BLaER1 treated with 17β-estradiol and CSF1 and Interleukin-3, amounts not matched to agents 10 nM and 100 nM (cell line): ENCODE measurements around the gene DGKI.

Experiments
- H3K27ac ChIP-seq, 11 experiments: shearing (Covaris generic); formaldehyde crosslinking; 2 replicates each; pipeline ENCODE4 v1.8.1; 2022
- H3K27me3 ChIP-seq, 11 experiments: shearing (Covaris generic); formaldehyde crosslinking; 2 replicates each; pipeline ENCODE4 v1.8.1; 2022
- H3K36me3 ChIP-seq, 11 experiments: shearing (Covaris generic); formaldehyde crosslinking; 2 replicates each; pipeline ENCODE4 v1.8.1; 2022
- H3K4me1 ChIP-seq, 10 experiments: shearing (Covaris generic); formaldehyde crosslinking; 2 replicates each; pipeline ENCODE4 v1.8.1; 2022
- H3K4me2 ChIP-seq, 11 experiments: shearing (Covaris generic); formaldehyde crosslinking; 2 replicates each; pipeline ENCODE4 v1.8.1; 2022
- H3K4me3 ChIP-seq, 10 experiments: shearing (Covaris generic); formaldehyde crosslinking; 2 replicates each; pipeline ENCODE4 v1.8.1; 2022
- H3K9ac ChIP-seq, 11 experiments: shearing (Covaris generic); formaldehyde crosslinking; 2 replicates each; pipeline ENCODE4 v1.8.1; 2022
- H3K9me3 ChIP-seq, 11 experiments: shearing (Covaris generic); formaldehyde crosslinking; replicated peaks in 1 of 11; 2 replicates each; pipeline ENCODE4 v1.8.1; 2022
- H4K20me1 ChIP-seq, 11 experiments: shearing (Covaris generic); formaldehyde crosslinking; 2 replicates each; pipeline ENCODE4 v1.8.1; 2022
- Cebpa-rat ChIP-seq, 11 experiments: shearing (Covaris generic); IDR thresholded peaks; 2 replicates each; pipeline ENCODE4 v1.8.1; 2022

The DGKI gene

DNA sequence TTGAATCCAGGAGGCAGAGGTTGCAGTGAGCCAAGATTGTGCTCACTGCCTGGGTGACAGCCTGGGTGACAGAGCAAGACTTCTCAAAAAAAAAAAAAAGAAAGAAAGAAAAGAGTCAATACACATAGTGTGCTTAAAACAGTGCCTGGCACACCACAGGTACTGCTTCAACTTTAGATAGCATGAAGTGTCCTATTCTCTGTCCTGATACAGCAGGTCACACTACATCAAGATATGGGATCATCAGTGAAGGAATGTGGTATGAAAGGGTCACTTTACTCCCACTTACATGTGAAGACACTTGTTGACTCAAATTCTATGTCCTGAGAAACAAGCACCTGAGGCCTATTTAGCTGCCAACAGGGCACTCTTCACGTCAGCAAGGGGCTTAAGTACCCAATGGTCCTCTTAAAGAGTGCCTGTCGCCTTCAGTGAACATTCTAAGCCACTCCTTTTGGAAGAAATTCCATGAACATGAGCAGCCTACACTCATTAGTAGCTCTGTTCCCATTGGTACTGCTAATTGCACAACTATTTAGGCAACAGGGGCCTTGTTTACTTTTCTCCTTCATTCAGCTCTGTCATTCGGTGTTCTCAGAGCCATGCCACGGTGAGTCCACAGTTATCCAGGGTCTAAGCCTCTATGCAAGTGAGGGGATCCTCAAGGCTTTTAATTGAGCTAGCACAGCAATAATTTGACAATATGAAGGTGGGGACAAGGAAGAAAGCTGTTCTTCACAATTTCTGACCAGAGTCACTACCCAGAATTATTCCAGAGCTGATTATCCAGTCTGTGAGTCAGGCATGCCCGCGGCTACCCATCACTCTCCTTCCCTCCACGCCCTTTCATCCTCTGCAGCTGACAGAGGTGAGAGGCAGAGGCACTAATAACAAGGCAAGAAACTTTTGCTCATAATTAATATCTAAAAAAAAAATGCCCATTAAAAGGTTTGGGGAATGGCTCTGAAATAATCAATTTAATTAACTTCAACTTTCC, 446.6 kb downstream of the DGKI start:
- Histone ChIP-seq H3K4me2 (no peak overlapping the region), H3K27me3 (no peaks in the 10 kb centered on the region), H4K20me1 (no peaks in the 10 kb centered on the region), H3K9ac (no peak overlapping the region), H3K4me1 (0 out of 20 replicates have a peak, but pooled peaks cover 0 to 4% (median 0%) of the 10 kb centered on the region in 10 experiments), H3K4me3 (no peak overlapping the region), H3K36me3 (no peaks in the 10 kb centered on the region), H3K27ac (no peak overlapping the region), H3K9me3 (no peaks in the 10 kb centered on the region; a peak in 1 of 22 replicates)
- no peak for TF ChIP-seq Cebpa-rat (IDR thresholded peaks at IDR 0.05)

- TF ChIP-seq Cebpa-rat (IDR thresholded peaks at IDR 0.05) = no peak
- Histone ChIP-seq H3K27ac (no peak overlapping the region), H4K20me1 (no peaks in the 10 kb centered on the region), H3K4me1 (no peaks in the 10 kb centered on the region), H3K4me2 (no peak overlapping the region), H3K36me3 (no peaks in the 10 kb centered on the region), H3K4me3 (no peak overlapping the region), H3K27me3 (no peaks in the 10 kb centered on the region), H3K9me3 (no peaks in the 10 kb centered on the region; a peak in 1 of 22 replicates), H3K9ac (no peak overlapping the region)
Observed at GRCh38 chr7:137396051-137396450, 450.7 kb downstream of the DGKI start.

DNA sequence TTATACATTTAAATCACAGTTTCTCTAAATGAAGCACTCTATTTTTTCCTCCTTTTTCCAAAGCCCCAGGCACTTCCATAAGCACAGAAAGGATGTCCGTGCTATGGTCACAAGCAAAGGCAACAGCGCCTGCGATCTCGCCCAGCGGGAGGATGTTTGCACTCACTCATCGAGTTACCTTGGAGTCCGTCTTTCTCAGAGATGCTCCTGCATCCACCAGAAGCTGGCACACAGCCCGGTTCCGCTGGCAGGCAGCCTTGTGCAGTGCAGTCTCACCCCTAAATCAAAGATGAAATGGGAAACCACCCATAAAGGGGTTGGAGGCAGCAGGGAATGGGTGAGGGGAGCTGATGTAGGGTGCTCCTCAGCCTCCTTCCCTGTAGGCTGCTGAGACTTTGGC, 451.4 kb downstream of the DGKI start:
- no peak for TF ChIP-seq Cebpa-rat (IDR thresholded peaks at IDR 0.05)
- Histone ChIP-seq H3K27me3 (no peaks in the 10 kb centered on the region), H3K9me3 (no peaks in the 10 kb centered on the region; a peak in 1 of 22 replicates), H3K36me3 (no peaks in the 10 kb centered on the region), H3K27ac (no peak overlapping the region), H3K4me2 (no peak overlapping the region), H3K4me3 (no peak overlapping the region), H4K20me1 (no peaks in the 10 kb centered on the region), H3K4me1 (no peaks in the 10 kb centered on the region), H3K9ac (no peak overlapping the region)

DNA sequence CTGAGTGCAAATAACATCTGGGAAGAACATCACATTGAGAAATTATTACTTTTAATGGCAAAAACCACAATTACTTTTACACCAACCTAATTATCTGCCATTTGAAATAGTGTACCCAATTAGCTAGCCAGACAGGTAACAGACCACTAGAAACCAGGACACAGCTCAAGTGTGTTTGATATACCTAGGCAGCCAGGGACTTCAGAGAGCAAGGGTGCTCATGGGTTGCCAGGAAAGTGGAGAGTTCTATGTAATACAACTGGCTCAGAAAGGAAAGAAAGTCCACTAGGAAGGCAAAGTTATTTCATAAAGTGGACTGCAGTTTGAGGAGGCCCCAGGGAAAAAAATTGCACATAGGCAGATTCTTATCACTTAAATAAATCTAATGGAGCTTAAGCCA, 453.2 kb downstream of the DGKI start:
- H3K27me3 ChIP-seq = no peaks in the 10 kb centered on the region
- no peaks in the 10 kb centered on the region for H3K4me1 ChIP-seq
- H3K9me3 ChIP-seq = no peaks in the 10 kb centered on the region; a peak in 1 of 22 replicates
- no peaks in the 10 kb centered on the region for H3K36me3 ChIP-seq
- TF ChIP-seq Cebpa-rat (IDR thresholded peaks at IDR 0.05) = no peak
- no peak overlapping the region for H3K4me3 ChIP-seq
- H3K4me2 ChIP-seq = no peak overlapping the region
- H3K9ac ChIP-seq = no peak overlapping the region
- no peaks in the 10 kb centered on the region for H4K20me1 ChIP-seq
- H3K27ac ChIP-seq = no peak overlapping the region

DNA sequence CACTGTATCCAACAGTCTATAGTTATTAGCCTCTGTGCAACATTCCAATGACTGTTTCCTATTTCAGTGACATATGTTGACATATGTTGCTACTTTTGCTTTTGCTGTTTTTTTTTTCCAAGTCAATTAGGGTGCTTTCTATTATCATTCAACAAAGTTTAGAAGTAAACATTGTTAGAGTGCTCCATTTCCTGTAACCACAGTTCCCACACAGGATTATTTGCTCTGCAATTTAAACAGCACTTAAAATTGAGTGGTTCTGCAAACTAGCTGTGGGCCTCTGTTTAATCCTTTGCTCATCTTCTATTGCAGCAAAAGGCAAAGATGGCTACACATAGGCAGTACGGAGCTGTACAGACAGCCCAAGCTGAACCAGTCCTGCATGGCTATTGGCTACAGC, 456.7 kb downstream of the DGKI start:
- Histone ChIP-seq H4K20me1 (no peaks in the 10 kb centered on the region), H3K36me3 (no peaks in the 10 kb centered on the region), H3K9me3 (no peaks in the 10 kb centered on the region), H3K9ac (no peak overlapping the region), H3K4me1 (no peaks in the 10 kb centered on the region), H3K4me2 (no peak overlapping the region), H3K4me3 (no peak overlapping the region), H3K27ac (no peak overlapping the region), H3K27me3 (no peaks in the 10 kb centered on the region)
- TF ChIP-seq Cebpa-rat (IDR thresholded peaks at IDR 0.05) = no peak

GRCh38 chr7:137388916-137389315, 457.9 kb downstream of the DGKI start:
- no peaks in the 10 kb centered on the region for H3K27me3 ChIP-seq
- no peak overlapping the region for H3K4me2 ChIP-seq
- no peak overlapping the region for H3K27ac ChIP-seq
- TF ChIP-seq Cebpa-rat (IDR thresholded peaks at IDR 0.05) = no peak
- H4K20me1 ChIP-seq = no peaks in the 10 kb centered on the region
- H3K4me1 ChIP-seq = no peaks in the 10 kb centered on the region
- no peaks in the 10 kb centered on the region for H3K9me3 ChIP-seq
- no peaks in the 10 kb centered on the region for H3K36me3 ChIP-seq
- H3K4me3 ChIP-seq = no peak overlapping the region
- H3K9ac ChIP-seq = no peak overlapping the region

DNA sequence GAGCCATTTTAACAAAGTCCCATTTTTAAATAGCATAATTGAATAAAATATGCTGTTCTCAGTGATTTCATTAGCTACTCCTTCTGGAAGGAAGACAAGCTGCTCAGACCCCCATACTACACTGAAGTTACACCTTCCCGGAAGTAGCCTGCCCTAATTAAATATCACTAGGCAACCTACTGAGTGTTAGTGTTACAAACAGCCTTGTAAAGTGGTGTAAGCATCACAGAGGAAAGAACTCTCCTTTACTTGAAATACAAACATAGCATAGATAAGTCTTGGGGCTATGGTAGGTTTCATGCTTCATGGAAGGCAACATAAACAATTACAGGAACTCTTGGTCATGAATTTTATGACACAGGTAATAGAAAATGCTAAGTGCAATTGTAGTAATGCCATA, 459.8 kb downstream of the DGKI start:
- Histone ChIP-seq H4K20me1 (no peaks in the 10 kb centered on the region), H3K9me3 (no peaks in the 10 kb centered on the region), H3K27ac (no peak overlapping the region), H3K4me3 (no peak overlapping the region), H3K4me2 (no peak overlapping the region), H3K36me3 (no peaks in the 10 kb centered on the region), H3K27me3 (no peaks in the 10 kb centered on the region), H3K9ac (no peak overlapping the region), H3K4me1 (no peaks in the 10 kb centered on the region)
- TF ChIP-seq Cebpa-rat (IDR thresholded peaks at IDR 0.05) = no peak

DNA sequence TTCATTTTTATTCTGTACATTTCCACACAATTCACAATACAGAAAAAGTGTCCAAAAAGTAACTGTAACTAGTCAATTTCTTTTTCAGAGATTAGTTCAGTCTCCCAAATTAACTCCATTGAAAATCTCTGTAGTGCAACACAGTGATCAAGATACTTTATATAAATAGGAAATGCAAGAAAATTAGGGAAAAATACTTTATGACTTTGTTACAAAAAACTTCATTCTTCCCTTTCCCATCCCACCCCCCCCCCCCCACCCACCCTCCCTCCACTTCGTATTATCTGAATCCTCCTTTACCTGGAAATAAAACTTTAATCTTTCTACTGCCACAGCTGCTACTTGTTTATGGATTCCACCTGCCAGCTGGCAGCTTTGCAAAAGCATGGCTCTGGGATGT, 465.7 kb downstream of the DGKI start:
- Histone ChIP-seq H3K27ac (no peak overlapping the region), H4K20me1 (no peaks in the 10 kb centered on the region), H3K4me1 (no peaks in the 10 kb centered on the region), H3K9ac (no peak overlapping the region), H3K27me3 (no peaks in the 10 kb centered on the region), H3K9me3 (no peaks in the 10 kb centered on the region; a peak in 1 of 22 replicates), H3K36me3 (no peaks in the 10 kb centered on the region), H3K4me2 (no peak overlapping the region), H3K4me3 (no peak overlapping the region)
- no peak for TF ChIP-seq Cebpa-rat (IDR thresholded peaks at IDR 0.05)

DNA sequence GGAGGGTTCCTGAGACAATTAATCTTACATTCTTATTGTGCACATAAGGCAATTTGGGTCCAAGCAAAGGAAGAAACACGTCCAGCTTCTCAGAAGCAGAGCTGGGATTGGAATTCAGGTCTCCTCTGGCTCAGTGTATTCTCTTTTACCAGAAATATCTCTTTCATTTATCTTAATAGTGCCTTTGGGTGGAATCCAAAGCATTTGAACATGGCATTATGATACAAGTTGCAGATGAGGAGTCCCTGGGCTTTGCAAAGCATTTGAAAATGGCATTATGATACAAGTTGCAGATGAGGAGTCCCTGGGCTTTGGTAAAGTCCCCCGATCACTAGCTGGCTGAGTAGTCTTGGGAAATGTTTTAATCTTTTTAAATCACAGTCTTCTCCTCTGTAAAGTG, 473.3 kb downstream of the DGKI start:
- TF ChIP-seq Cebpa-rat (IDR thresholded peaks at IDR 0.05) = no peak
- Histone ChIP-seq H3K27ac (no peak overlapping the region), H4K20me1 (no peaks in the 10 kb centered on the region), H3K4me3 (no peak overlapping the region), H3K9me3 (no peaks in the 10 kb centered on the region; a peak in 1 of 22 replicates), H3K36me3 (no peaks in the 10 kb centered on the region), H3K4me1 (no peaks in the 10 kb centered on the region), H3K9ac (no peak overlapping the region), H3K4me2 (no peak overlapping the region), H3K27me3 (no peaks in the 10 kb centered on the region)

DNA sequence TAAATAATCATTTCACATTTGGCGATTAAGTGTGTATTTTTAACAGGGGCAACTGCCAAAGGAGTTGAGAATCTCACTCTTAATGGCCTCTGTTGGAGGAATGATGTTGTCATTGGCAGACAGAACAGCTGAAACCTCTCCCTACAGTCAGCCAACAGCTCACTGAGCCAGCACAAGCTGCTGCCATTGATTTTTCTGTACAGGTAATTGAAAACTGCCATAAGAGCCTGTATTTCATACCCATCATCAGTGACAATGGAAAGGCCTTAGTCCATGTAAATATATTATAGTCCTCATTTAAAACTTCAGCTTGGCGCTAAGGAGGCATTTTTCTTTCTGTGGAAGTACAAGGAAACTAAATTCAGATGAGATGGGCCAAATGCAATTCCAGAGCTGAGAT, 475.2 kb downstream of the DGKI start:
- no peaks in the 10 kb centered on the region for H3K9me3 ChIP-seq

More for the DNA sequence above, 475.2 kb downstream of the DGKI start:
- Histone ChIP-seq H3K4me2 (no peak overlapping the region), H3K4me1 (no peaks in the 10 kb centered on the region), H3K27ac (no peak overlapping the region), H3K36me3 (no peaks in the 10 kb centered on the region), H4K20me1 (no peaks in the 10 kb centered on the region), H3K4me3 (no peak overlapping the region), H3K27me3 (no peaks in the 10 kb centered on the region), H3K9ac (no peak overlapping the region)
- no peak for TF ChIP-seq Cebpa-rat (IDR thresholded peaks at IDR 0.05)
